Measurements from ENCODE around the gene ATXN7L2.

ATXN7L2 gene

DNA sequence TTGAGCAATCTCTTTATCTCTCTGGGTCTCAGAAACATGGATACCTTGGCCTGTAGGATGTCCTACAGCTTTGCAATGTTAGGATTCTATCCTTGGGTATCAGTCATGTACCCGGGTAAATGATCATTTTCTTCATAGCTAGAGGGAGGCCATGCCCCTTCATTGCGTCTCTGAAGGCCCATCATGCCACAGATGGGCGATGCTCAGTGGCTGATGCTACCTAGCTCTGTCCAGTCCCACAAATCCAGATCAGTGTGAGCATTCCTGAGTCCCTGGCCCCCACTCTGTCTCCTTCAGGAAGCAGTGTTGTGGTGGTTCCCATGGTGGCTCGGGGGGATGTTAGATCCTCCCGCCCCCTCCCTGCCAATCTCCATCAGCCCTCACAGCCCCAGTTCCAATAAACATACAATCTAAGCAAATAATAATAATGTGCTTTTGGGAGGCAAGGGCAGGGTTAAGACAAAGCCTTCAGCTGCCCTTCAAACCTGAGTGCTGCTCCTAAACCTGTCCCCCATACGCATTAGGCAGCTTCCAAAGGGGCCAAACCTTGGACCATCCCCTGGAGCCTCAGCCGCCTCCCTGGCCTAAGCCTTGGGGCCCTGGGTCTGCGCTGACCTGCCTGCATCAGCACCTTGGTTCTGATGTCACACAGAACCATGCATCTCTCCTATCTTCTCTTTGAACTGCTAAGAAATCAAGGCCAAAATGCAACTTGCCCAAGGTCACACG is 55.3 kb downstream of the ATXN7L2 start:
- Histone ChIP-seq H3K79me2 (ENCODE audit: insufficient read depth, low read length) (no peaks in the 10 kb centered on the region), H3K9me3 (ENCODE audit: insufficient read depth, low read length) (no peaks in the 10 kb centered on the region), H3F3A (ENCODE audit: insufficient read depth) (no peaks in the 10 kb centered on the region), H3K9ac (ENCODE audit: low read length) (no peak overlapping the region), H3K36me3 (ENCODE audit: low read length) (no peaks in the 10 kb centered on the region), H3K4me3 (ENCODE audit: insufficient read depth, low read length, poor library complexity, severe bottlenecking) (no peak overlapping the region), H3K27ac (ENCODE audit: low read depth, low read length) (no peak overlapping the region), H2AFZ (ENCODE audit: low read depth, low read length, severe bottlenecking) (no peak overlapping the region), H3K4me2 (ENCODE audit: low read depth, low read length, poor library complexity, severe bottlenecking) (no peak overlapping the region), H3K27me3 (ENCODE audit: low read length) (no peaks in the 10 kb centered on the region), H4K20me1 (ENCODE audit: low read depth, low read length) (no peaks in the 10 kb centered on the region), H3K9me2 (replicated peaks; ENCODE audit: insufficient read depth, low read length) (no peaks in the 10 kb centered on the region)
- TF ChIP-seq EZH2phosphoT487 (conservative IDR thresholded peaks at IDR 0.05; ENCODE audit: low read length): no peak
- TF ChIP-seq, protein P1, sequence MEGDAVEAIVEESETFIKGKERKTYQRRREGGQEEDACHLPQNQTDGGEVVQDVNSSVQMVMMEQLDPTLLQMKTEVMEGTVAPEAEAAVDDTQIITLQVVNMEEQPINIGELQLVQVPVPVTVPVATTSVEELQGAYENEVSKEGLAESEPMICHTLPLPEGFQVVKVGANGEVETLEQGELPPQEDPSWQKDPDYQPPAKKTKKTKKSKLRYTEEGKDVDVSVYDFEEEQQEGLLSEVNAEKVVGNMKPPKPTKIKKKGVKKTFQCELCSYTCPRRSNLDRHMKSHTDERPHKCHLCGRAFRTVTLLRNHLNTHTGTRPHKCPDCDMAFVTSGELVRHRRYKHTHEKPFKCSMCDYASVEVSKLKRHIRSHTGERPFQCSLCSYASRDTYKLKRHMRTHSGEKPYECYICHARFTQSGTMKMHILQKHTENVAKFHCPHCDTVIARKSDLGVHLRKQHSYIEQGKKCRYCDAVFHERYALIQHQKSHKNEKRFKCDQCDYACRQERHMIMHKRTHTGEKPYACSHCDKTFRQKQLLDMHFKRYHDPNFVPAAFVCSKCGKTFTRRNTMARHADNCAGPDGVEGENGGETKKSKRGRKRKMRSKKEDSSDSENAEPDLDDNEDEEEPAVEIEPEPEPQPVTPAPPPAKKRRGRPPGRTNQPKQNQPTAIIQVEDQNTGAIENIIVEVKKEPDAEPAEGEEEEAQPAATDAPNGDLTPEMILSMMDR (IDR thresholded peaks at IDR 0.05; ENCODE audit: insufficient read depth, low read length, poor library complexity, severe bottlenecking): no peak

GRCh38 chr1:109539676-109540075 is 56.0 kb downstream of the ATXN7L2 start, which contains the start of gene GPR61:
Gene GPR61 (plus strand): TSS chr1:109539872. CDS start chr1:109543023, 3,151 bp downstream.
- H4K20me1 ChIP-seq (ENCODE audit: low read depth, low read length): no peaks in the 10 kb centered on the region
- no peaks in the 10 kb centered on the region for H3K36me3 ChIP-seq (ENCODE audit: low read length)
- no peak within 1 kb of the TSS for H3K27ac ChIP-seq (ENCODE audit: low read depth, low read length)
- no peak for TF ChIP-seq EZH2phosphoT487 (conservative IDR thresholded peaks at IDR 0.05; ENCODE audit: low read length)
- TF ChIP-seq, protein P1 (IDR thresholded peaks at IDR 0.05; ENCODE audit: insufficient read depth, low read length, poor library complexity, severe bottlenecking): no peak
- H3K4me2 ChIP-seq (ENCODE audit: low read depth, low read length, poor library complexity, severe bottlenecking): no peak within 1 kb of the TSS
- H2AFZ ChIP-seq (ENCODE audit: low read depth, low read length, severe bottlenecking): no peak within 1 kb of the TSS
- no peaks in the 10 kb centered on the region for H3K27me3 ChIP-seq (ENCODE audit: low read length)
- H3K79me2 ChIP-seq (ENCODE audit: insufficient read depth, low read length): no peaks in the 10 kb centered on the region
- H3K9me3 ChIP-seq (ENCODE audit: insufficient read depth, low read length): no peaks in the 10 kb centered on the region
- H3K4me3 ChIP-seq (ENCODE audit: insufficient read depth, low read length, poor library complexity, severe bottlenecking): no peak within 1 kb of the TSS
- no peak within 1 kb of the TSS for H3K9ac ChIP-seq (ENCODE audit: low read length)
- no peaks in the 10 kb centered on the region for H3K9me2 ChIP-seq (replicated peaks; ENCODE audit: insufficient read depth, low read length)
- no peaks in the 10 kb centered on the region for H3F3A ChIP-seq (ENCODE audit: insufficient read depth)

DNA sequence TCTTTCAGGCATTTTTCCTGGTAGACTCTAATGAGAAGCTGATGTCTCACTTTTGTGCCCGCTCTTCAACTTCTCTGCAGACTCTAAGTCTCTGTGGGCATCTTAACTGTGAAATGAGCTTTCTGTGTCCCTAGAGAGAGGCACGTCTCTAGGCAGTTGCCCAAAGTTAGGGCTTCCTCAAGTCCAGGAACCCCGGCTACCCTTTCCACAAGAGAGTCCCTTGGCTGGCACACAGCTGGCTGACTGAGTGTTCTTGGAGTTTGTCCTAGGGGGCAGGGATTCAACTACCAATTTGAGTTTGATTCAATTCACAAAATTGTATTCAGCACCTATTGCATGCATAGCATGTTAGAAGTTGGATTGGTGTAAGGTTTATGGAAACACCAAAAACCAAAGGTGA is 57.4 kb downstream of the ATXN7L2 start:
- no peaks in the 10 kb centered on the region for H4K20me1 ChIP-seq (ENCODE audit: low read depth, low read length)
- no peaks in the 10 kb centered on the region for H3K9me2 ChIP-seq (replicated peaks; ENCODE audit: insufficient read depth, low read length)
- H3K27ac ChIP-seq (ENCODE audit: low read depth, low read length): no peak overlapping the region
- H3F3A ChIP-seq (ENCODE audit: insufficient read depth): no peaks in the 10 kb centered on the region
- TF ChIP-seq, protein P1 (IDR thresholded peaks at IDR 0.05; ENCODE audit: insufficient read depth, low read length, poor library complexity, severe bottlenecking): no peak
- no peak for TF ChIP-seq EZH2phosphoT487 (conservative IDR thresholded peaks at IDR 0.05; ENCODE audit: low read length)
- H3K4me2 ChIP-seq (ENCODE audit: low read depth, low read length, poor library complexity, severe bottlenecking): no peak overlapping the region
- no peaks in the 10 kb centered on the region for H3K9me3 ChIP-seq (ENCODE audit: insufficient read depth, low read length)
- H3K4me3 ChIP-seq (ENCODE audit: insufficient read depth, low read length, poor library complexity, severe bottlenecking): no peak overlapping the region
- no peaks in the 10 kb centered on the region for H3K79me2 ChIP-seq (ENCODE audit: insufficient read depth, low read length)
- H3K36me3 ChIP-seq (ENCODE audit: low read length): no peaks in the 10 kb centered on the region
- H3K9ac ChIP-seq (ENCODE audit: low read length): no peak overlapping the region
- no peak overlapping the region for H2AFZ ChIP-seq (ENCODE audit: low read depth, low read length, severe bottlenecking)
- no peaks in the 10 kb centered on the region for H3K27me3 ChIP-seq (ENCODE audit: low read length)
